GM23338 (cell line): Measurements from ENCODE around the gene TSHZ3.

Experiments used
- CTCF ChIP-seq, 2 experiments: fragments of 200-600 bp in 1 of 2; sonication (generic) in 1 of 2; conservative IDR thresholded peaks; 2 replicates each; pipeline versions ENCODE4 v1.5.1 to v1.6.1; 2016 to 2017; ENCODE audit warnings: antibody characterized with exemption in 2 of 2, low read depth in 2 of 2, mild to moderate bottlenecking in 2 of 2, moderate library complexity in 1 of 2
- EZH2 ChIP-seq: fragments of 200-600 bp; sonication (generic); IDR thresholded peaks from one replicate; pipeline ENCODE4 v1.8.0; 2017; ENCODE audit warnings: antibody characterized with exemption, mild to moderate bottlenecking, low read depth; ENCODE audit not compliant: unreplicated experiment
- EZH2phosphoT487 ChIP-seq: fragments of 200-600 bp; sonication (generic); IDR thresholded peaks from one replicate; pipeline ENCODE4 v1.8.1; 2018; ENCODE audit warnings: antibody characterized with exemption; ENCODE audit not compliant: unreplicated experiment
- NANOG ChIP-seq: IDR thresholded peaks from 2 replicates; pipeline ENCODE4 v1.6.1; 2016; ENCODE audit warnings: antibody characterized with exemption, borderline replicate concordance
- POLR2AphosphoS5 ChIP-seq: IDR thresholded peaks from 2 replicates; pipeline ENCODE4 v1.6.1; 2016; ENCODE audit warnings: antibody characterized with exemption, low read depth
- STAT1 ChIP-seq: IDR thresholded peaks from one replicate; pipeline ENCODE4 v1.6.1; 2016; ENCODE audit warnings: antibody characterized with exemption; ENCODE audit not compliant: unreplicated experiment

- no peak for TF ChIP-seq CTCF (conservative IDR thresholded peaks at IDR 0.05; ENCODE audit: low read depth in 2 of 2)
- no peak for TF ChIP-seq NANOG
- no peak for TF ChIP-seq EZH2
- no peak for TF ChIP-seq POLR2AphosphoS5
- TF ChIP-seq EZH2phosphoT487 = no peak
- TF ChIP-seq STAT1 = no peak
These were observed 58.2 kb downstream of the TSHZ3 start for GRCh38 chr19:31290931-31291590.
